Fibroblast of pulmonary artery (primary cell): Measurements from ENCODE around the gene PRKAR1B.

Experiments used
- DNase-seq: peaks from one replicate; pipeline ENCODE4 v3.0.0-alpha.2; 2010; ENCODE audit warnings: low read depth
- H3K4me3 ChIP-seq: replicated peaks from 2 replicates; pipeline ENCODE4 v1.5.1; 2011; ENCODE audit warnings: low read depth, mild to moderate bottlenecking, control low read depth, low read length, moderate library complexity
- CTCF ChIP-seq: IDR thresholded peaks from 2 replicates; pipeline ENCODE4 v1.5.1; 2011; ENCODE audit warnings: mild to moderate bottlenecking, control low read depth, low read length, inconsistent platforms; ENCODE audit errors: missing control alignments

The PRKAR1B gene

GRCh38 chr7:601595-602340 lies 125.3 kb downstream of the PRKAR1B start:
- DNase-seq, result peak; percentile 40
- no peak for TF ChIP-seq CTCF
- H3K4me3 ChIP-seq, result no peak overlapping the region

GRCh38 chr7:601036-601594 lies 126.0 kb downstream of the PRKAR1B start:
- no peak overlapping the region for H3K4me3 ChIP-seq
- no peak for DNase-seq
- no peak for TF ChIP-seq CTCF

GRCh38 chr7:600149-601035 lies 126.7 kb downstream of the PRKAR1B start:
- no peak for DNase-seq
- no peak for TF ChIP-seq CTCF
- H3K4me3 ChIP-seq, result no peak overlapping the region

- TF ChIP-seq CTCF, result no peak
- DNase-seq, result no peak
- no peak overlapping the region for H3K4me3 ChIP-seq
These were observed 128.2 kb downstream of the PRKAR1B start for GRCh38 chr7:598899-599298.

- no peak for TF ChIP-seq CTCF
These were observed 129.5 kb downstream of the PRKAR1B start for GRCh38 chr7:597348-598178.

GRCh38 chr7:596819-597182 lies 130.3 kb downstream of the PRKAR1B start:
- H3K4me3 ChIP-seq, result no peak overlapping the region
- DNase-seq, result no peak
- no peak for TF ChIP-seq CTCF

More at GRCh38 chr7:597348-598178, 129.5 kb downstream of the PRKAR1B start:
- no peak for DNase-seq
- no peak overlapping the region for H3K4me3 ChIP-seq
